Neutrophil (primary cell): ENCODE data around the gene LRMDA.

ENCODE experiments used
- H3K27ac ChIP-seq: fragments of 200-600 bp; sonication (generic); 2 replicates; pipeline ENCODE4 v1.5.1; 2016; ENCODE audit warnings: mild to moderate bottlenecking, moderate library complexity
- H3K27me3 ChIP-seq: fragments of 200-600 bp; sonication (generic); 2 replicates; pipeline ENCODE4 v1.6.0; 2016; ENCODE audit warnings: mild to moderate bottlenecking
- H3K36me3 ChIP-seq: fragments of 200-600 bp; sonication (generic); 2 replicates; pipeline ENCODE4 v1.5.1; 2017
- H3K4me1 ChIP-seq, 2 experiments: fragments of 200-600 bp in 1 of 2; sonication (generic) in 1 of 2; 1 replicate in 1 of 2; 2 replicates in 1 of 2; pipeline versions ENCODE4 v1.5.1 to v1.6.1; 2013 to 2016; ENCODE audit warnings: low read depth in 1 of 2, low read length in 1 of 2, mild to moderate bottlenecking in 1 of 2, moderate library complexity in 1 of 2; ENCODE audit not compliant: control insufficient read depth in 1 of 2, insufficient read depth in 1 of 2
- H3K4me3 ChIP-seq, 2 experiments: fragments of 200-600 bp in 1 of 2; sonication (generic) in 1 of 2; 1 replicate in 1 of 2; 2 replicates in 1 of 2; pipeline ENCODE4 v1.5.1; 2013 to 2016; ENCODE audit warnings: low read depth in 1 of 2, low read length in 1 of 2, mild to moderate bottlenecking in 1 of 2, moderate library complexity in 1 of 2
- H3K9me3 ChIP-seq: fragments of 200-600 bp; sonication (generic); 2 replicates; pipeline ENCODE4 v1.5.1; 2016
- CTCF ChIP-seq: fragments of 200-600 bp; sonication (generic); IDR thresholded peaks from 2 replicates; pipeline ENCODE4 v1.5.1; 2016; ENCODE audit warnings: antibody characterized with exemption

LRMDA gene

GRCh38 chr10:75593692-75594556, 162.5 kb downstream of the LRMDA start:
- no peak for TF ChIP-seq CTCF
- no peaks in the 10 kb centered on the region for H3K9me3 ChIP-seq
- no peak overlapping the region for H3K27ac ChIP-seq
- no peaks in the 10 kb centered on the region for H3K4me1 ChIP-seq
- no peaks in the 10 kb centered on the region for H3K36me3 ChIP-seq
- no peaks in the 10 kb centered on the region for H3K27me3 ChIP-seq
- no peak overlapping the region for H3K4me3 ChIP-seq

GRCh38 chr10:75596930-75597620, 165.7 kb downstream of the LRMDA start:
- no peaks in the 10 kb centered on the region for H3K4me1 ChIP-seq
- no peak for TF ChIP-seq CTCF
- no peak overlapping the region for H3K27ac ChIP-seq
- no peaks in the 10 kb centered on the region for H3K36me3 ChIP-seq
- H3K4me3 ChIP-seq, result no peak overlapping the region
- H3K9me3 ChIP-seq, result no peaks in the 10 kb centered on the region
- no peaks in the 10 kb centered on the region for H3K27me3 ChIP-seq

- Histone ChIP-seq H3K9me3 (no peaks in the 10 kb centered on the region), H3K4me1 (no peaks in the 10 kb centered on the region), H3K27ac (no peak overlapping the region), H3K27me3 (no peaks in the 10 kb centered on the region), H3K4me3 (no peak overlapping the region), H3K36me3 (no peaks in the 10 kb centered on the region)
- no peak for TF ChIP-seq CTCF
Observed at GRCh38 chr10:75597773-75598440, 166.5 kb downstream of the LRMDA start.

DNA sequence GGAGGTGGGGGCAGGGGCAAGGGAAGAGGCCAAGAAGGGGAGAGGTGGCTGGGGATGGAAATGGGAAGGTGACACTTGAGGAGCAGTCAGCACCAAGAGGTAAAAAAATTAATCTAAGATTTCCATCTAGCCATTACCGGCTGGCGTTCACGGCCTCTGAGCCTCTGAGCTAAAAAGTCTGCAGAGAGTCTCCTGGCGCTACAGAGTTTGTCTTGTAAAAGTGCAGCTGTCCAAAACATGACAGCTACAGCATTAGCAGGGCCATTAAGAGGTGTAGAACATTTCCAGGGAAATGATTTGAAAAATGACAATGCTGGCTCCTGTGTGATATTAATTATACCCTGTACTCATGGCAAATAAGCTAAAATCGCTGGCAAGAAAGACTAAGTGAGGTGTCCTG, 167.6 kb downstream of the LRMDA start:
- H3K9me3 ChIP-seq, result no peaks in the 10 kb centered on the region
- no peak for TF ChIP-seq CTCF
- H3K4me3 ChIP-seq, result no peak overlapping the region
- no peak overlapping the region for H3K27ac ChIP-seq
- H3K4me1 ChIP-seq, result no peaks in the 10 kb centered on the region
- H3K36me3 ChIP-seq, result no peaks in the 10 kb centered on the region
- H3K27me3 ChIP-seq, result no peaks in the 10 kb centered on the region

GRCh38 chr10:75599875-75600648, 168.6 kb downstream of the LRMDA start:
- Histone ChIP-seq H3K27ac (no peak overlapping the region), H3K4me3 (no peak overlapping the region), H3K9me3 (no peaks in the 10 kb centered on the region), H3K4me1 (no peaks in the 10 kb centered on the region), H3K36me3 (no peaks in the 10 kb centered on the region), H3K27me3 (no peaks in the 10 kb centered on the region)
- no peak for TF ChIP-seq CTCF
